NCI-H128 (cell line): ENCODE measurements around the gene WDR45B.
"Not testable (repeated sequence)": the region's sequence is repeated elsewhere in the genome, so short reads cannot be mapped to it uniquely, and the experiment has no call there.

Experiments used
- DNase-seq: peaks from one replicate; lab custom pipeline; 2025; ENCODE audit not compliant: unreplicated experiment; lab: John Stamatoyannopoulos, UW

Gene WDR45B

GRCh38 chr17:82586576-82587233 lies 61.5 kb downstream of the WDR45B start:
- no peak for DNase-seq

- not testable (repeated sequence) for DNase-seq
Measured at GRCh38 chr17:82585935-82586575, 62.2 kb downstream of the WDR45B start.

DNA sequence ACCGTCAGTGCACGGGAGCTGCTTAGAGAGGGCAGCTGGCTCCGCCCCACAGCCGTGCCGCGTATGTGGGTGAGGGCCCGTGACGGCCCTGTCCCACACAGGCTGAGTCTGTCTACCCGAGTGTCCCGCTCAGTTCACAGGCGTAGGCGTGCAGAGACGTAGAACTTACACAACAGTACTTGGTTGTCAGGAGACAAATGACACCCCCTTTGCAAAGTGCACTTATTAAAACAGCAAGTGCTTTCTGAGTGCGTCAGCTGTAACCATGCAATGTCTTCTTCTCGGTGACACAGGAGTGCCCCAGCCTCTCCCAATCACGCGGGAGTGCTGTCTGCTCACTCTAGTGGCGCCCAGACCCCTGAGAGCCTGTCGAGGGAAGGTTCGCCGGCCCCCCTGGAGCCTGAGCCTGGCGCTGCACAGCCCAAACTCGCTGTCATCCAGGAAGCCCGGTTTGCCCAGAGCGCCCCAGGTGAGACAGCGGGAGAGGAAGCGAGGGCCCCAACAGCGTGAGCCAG lies 64.5 kb downstream of the WDR45B start:
- no peak for DNase-seq

DNA sequence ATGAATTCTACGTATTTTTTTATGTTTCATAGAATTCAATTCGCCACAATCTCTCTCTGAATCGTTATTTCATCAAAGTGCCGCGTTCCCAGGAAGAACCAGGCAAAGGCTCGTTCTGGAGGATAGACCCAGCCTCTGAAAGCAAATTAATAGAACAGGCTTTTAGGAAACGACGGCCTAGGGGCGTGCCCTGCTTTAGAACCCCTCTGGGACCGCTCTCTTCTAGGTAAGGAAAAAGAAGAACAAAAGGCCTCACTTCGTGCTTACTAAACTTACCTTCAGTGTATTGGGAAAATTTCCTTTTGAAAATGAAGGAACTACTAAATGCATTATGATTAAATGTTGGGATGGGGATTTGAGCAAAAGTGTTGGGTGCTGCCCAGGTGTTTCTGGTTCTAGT lies 65.5 kb downstream of the WDR45B start:
- DNase-seq: no peak

DNA sequence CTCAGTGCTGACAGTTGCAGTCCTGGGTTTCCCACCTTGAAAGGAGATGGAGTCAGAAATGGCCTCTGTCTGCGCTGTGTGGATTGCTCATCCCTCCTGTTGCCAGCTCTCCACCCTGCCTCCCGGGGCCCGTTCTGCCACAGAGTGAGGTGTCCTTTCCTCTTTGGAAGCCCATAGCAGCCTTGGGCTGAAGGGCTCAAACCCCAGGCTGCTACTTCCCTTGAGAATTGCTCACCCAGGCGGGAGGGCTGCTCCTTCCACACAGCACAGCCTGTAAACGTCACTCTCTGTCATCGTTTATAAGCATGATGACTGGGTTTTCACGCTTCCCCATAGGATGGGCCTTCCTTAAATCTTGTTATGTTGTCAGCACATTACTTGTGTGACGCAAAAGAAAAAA lies 66.0 kb downstream of the WDR45B start:
- no peak for DNase-seq

DNA sequence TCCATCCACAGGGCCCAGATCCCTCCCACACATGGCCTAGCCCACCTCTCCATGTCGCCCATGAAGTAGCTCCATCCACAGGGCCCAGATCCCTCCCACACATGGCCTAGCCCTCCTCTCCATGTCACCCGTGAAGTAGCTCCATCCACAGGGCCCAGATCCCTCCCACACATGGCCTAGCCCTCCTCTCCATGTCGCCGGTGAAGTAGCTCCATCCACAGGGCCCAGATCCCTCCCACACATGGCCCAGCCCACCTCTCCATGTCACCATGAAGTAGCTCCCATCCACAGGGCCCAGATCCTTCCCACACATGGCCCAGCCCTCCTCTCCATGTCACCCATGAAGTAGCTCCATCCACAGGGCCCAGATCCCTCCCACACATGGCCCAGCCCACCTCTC lies 68.3 kb downstream of the WDR45B start:
- not testable (repeated sequence) for DNase-seq

GRCh38 chr17:82577300-82577699 lies 70.9 kb downstream of the WDR45B start:
- DNase-seq: no peak

GRCh38 chr17:82575581-82576221 lies 72.5 kb downstream of the WDR45B start:
- DNase-seq: not testable (repeated sequence)

DNA sequence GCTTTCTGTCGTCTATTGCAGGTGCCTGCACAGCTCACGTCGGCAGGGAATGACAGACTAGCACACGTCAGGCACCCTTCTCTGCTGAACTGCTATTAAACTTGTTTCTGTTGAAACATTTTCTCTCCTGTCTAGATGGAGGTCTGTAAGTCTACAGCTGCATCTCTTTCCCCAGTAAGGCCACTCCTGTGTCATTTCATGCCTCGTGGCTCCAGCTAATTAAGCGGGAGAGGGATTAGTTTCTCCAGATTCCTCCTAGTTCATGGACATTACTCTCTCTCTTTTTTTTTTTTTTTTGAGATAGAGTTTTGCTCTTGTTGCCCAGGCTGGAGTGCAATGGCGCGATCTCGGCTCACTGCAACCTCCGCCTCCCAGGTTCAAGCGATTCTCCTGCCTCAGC lies 74.2 kb downstream of the WDR45B start:
- no peak for DNase-seq

DNA sequence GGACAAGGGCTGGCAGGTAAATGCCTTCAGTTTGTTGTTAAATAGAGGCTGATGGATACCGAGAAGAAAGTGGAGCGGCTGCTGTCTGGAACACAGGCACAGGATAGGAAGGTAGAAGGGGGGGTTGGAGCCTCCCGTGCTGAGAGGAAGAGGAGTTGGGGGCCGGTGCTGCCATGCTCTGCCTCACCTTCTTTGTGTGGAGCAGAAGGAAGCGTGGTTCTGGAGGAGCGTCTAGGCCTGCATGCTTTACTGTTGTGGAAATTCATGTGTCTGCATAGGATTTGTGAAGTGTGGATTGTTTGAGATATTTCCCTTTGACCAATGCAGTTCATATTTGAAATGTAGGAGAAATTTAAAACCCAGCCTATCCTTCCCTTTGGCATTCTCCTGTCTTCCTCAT lies 76.4 kb downstream of the WDR45B start:
- DNase-seq: no peak

DNA sequence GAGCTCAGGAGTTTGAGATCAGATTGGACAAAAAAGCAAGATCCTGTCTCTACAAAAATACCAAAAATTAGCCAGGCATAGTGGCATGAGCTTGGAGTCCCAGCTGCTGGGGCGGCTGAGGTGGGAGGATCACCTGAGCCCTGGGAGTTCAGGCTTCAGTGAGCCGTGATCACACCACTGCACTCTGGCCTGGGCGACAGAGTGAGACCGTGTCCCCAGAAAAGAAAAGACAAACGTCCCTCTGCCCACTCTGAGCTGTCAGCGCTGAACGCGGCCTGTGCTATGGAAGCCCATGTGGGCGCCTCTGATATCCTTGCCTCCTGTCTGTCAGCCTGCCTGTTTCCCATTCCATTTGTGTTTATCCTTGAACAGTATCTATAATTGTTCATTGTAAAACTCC lies 78.0 kb downstream of the WDR45B start:
- no peak for DNase-seq

- DNase-seq: no peak
Measured at GRCh38 chr17:82569621-82570020, 78.6 kb downstream of the WDR45B start.

DNA sequence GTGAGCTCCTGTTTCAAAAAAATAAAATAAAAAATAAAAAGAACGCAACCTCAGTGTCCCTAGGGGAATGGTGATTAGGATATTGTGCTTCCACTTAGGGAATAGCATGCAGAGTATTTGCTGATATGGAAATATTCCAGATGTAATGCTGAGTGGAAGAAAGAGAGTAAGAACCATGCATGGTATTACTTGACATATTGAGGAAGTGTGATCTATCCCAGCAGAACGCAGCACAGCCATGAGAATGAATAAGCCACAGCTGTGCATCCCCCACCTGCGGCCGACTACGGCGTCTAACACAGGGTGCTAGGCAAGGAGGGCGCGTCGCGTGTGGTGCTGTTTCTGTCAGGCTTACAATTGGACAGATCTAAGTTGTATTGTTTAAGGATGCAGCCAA lies 79.2 kb downstream of the WDR45B start:
- DNase-seq: no peak

GRCh38 chr17:82567286-82567685 lies 81.0 kb downstream of the WDR45B start:
- DNase-seq: no peak

DNA sequence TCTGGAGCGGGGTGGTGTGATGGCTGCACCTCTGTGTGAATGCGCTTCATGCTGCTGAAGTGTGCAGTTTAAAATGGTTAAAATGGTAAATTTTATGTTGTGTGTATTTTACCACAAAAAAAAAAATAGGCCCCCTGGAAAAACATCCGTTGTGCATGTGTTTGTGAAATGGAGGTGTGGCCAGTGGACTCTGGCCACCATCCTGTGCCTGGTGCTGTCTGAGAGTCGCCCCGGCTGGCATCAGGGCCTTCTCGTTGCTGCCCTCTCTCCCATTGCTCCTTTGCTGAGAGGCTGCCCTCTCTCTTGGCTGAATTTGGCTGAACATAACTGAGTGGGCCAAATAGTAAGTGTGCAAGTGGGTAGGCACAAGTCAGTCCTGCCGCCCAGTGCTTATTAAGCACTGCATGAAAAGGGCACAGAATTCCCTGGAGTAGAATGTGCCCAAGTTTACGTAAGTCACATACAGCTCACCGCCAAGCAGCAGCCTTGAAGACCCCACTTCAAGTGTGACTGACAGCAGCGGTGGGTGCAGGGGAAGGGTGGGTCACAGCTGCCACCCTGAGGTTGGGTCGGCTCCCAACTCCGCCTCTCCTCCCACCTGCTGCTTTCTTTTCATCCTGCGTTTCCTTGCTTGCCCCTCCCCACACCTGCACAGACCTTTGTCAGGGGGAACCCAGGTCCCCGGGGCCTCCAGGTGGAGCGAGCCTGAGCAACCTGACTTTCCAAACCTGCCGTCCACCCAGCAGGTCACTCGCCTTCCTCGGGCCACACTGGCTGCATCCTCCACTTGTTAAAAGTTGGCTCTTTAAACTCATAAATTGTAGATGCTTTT lies 81.9 kb downstream of the WDR45B start:
- DNase-seq: no peak

GRCh38 chr17:82565551-82565950 lies 82.7 kb downstream of the WDR45B start:
- no peak for DNase-seq
